CD4-positive, alpha-beta T cell treated with Interferon alpha-2 for 1 hour (primary cell): ENCODE results near the gene TECR.
"Not testable (repeated sequence)": the region's sequence is repeated elsewhere in the genome, so short reads cannot be mapped to it uniquely, and the experiment has no call there.

Experiments used
- DNase-seq, 2 donors: peaks; one replicate each; pipeline ENCODE4 v3.0.0-alpha.2; 2020 to 2022

Gene TECR

DNA sequence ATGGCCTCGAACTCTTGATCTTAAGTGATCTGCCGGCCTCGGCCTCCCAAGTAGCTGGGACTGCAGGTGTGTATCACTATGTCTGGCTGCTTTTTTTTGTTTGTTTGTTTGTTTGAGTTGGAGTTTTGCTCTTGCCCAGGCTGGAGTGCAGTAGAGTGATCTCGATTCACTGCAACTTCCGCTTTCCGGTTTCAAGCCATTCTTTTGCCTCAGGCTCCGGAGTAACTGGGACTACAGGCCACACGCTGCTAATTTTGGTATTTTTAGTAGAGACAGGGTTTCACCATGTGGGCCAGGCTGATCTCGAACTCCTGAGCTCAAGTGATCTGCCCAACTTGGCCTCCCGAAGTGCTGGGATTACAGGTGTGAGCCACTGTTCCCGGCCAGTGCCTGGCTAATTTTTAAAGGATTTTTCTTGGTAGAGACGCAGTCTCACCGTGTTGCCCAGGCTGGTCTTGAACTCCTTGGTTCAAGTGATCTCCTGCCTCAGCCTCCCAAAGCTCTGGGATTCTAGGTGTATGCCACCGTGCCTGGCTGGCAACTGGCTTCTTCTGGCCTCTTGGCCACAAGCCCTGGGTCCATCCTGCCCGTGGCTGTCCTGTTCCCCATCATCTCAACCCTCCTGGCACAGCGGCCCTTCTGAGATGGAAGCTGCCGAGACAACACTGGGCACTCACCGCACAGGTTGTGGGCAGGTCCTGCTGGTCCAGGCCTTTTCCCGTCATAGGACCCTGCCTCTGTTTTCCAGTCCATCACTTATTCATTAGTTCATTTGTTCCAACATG, 11.5 kb downstream of the TECR start:
- no peak for DNase-seq

DNA sequence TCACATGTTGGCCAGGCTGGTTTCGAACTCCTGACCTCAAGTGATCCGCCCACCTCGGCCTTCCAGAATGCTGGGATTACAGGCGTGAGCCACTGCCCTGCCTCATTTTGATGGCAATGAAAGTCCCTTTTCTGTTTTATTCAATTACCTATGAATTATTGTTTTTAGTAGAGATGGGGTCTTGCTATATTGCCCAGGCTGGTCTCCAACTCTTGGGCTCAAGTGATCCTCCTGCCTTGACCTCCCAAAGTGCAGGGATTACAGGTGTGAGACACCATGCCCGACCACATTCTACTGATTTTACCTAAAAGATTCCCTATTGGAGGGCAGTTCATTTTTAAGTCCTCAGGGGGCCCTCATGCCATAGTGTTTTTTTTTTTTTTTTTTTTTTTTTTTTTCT, 12.6 kb downstream of the TECR start:
- DNase-seq: not testable (repeated sequence)

DNA sequence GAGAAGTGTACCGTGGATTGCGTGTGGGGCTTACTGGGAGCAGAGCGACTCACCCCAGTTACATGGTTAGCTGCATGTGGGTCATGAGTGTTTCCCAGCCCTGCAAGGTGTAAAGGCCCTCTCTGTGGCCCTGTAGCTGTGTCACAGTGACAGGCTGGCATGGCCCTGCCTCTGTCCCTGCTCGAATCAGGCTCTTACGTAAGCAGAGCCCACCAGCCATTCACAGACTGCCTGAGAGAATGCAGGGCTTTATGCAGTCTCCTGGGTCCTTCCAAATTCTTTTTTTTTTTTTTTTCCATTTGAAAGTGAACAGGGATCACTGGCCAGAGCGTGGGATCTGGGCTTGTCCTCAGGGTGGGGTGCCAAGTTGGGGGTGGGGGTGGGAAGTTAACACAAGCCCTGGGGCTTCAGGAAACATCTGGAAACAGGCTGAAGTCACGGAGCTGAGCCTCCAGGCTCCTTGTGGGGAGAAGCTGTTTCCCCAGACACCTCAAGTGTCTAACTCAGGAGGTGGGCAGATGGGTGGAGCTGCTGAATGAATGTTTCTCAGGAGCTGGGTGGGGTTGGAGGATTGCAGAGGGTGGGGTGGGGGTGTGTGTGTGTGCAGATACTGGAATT, 13.4 kb downstream of the TECR start:
- no peak for DNase-seq

DNA sequence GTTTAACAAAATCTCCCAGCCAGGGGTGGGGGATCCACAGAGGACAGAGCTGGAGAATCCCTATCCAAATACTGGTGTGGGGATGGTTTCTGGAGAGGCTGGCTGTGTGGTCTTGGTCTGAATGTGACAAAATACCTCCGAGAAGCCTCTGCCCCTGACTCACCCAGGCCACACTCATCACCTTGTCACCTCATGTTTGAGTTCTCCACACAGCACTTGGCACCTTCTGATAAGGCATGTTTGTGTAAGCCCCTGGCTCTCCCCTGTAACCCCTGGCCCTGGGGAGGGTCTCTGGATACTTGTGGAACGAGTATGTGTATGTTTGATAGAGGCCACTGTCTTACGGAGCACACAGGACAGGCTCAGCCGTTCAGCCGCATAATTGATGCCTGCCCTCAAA, 14.7 kb downstream of the TECR start:
- DNase-seq: no peak

DNA sequence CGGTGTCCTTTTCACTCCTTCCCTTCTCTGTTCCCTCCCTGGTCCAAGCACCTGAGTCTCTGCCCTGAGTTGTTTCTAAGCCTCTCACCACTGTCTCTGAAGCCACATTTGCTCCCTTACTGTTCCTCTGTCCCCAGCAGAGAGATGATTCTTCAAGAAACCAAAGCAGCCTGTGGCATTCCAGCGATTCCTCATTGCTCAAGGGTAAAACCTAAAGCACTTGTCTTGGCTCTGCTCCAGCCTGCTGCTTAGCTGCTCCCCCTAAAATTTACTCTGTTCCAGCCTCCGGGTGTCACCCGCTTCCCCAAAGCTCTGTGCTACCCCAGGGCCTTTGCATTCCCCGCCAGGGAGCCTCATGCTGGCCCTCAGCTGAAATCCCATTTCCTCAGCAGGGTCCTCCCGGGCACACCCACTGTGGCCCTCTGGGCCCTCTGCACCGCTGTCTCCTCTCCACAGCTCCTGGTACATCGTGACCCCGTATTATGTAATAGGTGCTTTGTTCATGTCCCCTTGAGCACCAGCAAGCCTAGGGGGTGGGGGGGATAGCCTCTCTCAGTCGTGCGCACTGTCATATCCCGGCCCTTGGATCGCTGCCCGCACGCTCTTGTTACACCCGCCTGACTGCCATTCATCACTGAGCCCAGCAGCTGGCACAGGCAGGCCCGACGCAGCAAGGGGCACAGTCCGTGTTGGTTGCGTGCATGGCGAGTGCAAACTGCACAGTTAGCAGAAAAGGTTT, 15.8 kb downstream of the TECR start:
- no peak for DNase-seq

DNA sequence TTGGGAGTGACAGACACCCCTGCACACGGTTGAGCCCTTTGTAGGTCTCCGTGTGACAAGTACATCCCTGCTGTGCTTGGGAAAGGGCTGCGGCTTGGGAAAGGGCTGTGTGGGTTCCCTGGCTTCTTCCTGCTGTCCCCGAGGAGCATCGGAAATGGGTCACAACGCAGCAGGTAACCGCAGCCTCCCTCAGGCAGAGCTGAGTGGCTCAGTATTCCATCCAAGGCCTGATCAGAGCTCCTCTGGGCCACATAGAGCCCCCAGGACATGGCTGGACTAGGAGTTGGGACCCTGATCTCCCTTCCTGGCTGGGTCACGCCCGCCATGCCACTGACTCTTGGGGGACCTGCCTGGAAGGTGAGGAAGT, 16.3 kb downstream of the TECR start:
- DNase-seq: no peak

DNA sequence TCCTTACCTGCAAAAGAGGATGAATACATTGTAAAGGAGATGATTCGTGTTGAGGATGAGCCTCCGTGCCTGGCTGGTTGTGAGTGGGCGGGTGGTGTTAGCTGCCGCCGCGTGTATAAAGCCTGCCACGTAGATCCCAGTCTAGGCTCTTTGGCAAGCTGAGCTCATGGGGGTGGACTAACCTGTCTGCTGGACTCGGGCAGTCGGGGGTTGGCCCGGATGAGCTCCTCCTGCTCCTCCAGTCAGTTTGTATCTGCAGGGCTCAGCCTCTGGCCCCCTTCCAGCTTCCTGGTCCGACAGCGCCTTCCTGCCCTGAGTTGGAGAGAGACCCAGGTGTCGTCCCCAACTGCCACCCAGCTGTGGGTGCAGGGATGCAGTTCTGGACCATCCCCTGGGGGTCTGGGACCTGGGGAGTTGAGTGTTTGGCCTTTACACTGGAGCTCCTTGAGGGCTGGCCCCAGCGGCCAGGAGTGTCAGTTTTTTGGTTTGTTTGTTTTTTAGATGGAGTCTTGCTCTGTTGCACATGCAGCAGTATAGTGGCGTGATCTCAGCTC, 20.9 kb downstream of the TECR start:
- no peak for DNase-seq

DNA sequence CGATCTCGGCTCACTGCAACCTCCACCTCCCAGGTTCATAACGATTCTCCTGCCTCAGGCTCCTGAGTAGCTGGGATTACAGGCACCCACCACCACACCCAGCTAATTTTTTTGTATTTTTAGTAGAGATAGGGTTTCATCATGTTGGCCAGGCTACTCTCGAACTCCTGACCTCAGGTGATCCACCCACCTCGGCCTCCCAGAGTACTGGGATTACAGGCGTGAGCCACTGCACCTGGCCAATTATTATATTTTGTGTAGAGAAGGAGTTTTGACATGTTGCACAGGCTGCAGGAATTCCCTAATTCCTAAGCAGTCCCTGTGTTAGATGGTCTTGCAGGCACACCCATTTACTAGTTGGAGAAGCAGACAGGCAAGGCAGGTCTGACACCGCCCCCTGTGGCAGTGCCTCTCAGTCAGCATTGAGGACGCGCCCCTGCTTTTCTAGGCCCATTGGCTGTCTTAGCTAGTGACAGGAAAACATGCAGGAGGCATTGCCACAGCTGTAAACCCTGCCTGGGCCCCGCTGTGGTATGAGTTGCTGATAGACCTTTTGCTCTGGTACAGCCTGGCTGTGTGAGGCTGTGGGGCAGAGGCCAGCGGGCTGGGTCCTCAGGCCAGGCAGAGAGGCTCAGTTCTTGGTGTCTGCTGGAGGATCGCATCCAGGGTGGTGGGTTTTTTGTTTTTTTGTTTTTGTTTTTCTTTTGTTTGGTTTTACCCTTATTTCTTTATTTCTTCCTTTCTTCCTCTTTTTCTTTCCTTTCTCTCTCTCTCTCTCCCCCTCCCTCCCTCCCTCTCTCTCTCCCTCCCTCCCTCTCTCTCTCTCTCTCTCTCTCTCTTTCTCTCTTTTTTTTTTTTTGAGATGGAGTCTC, 22.0 kb downstream of the TECR start:
- DNase-seq: peak; percentile 81 to 86

DNA sequence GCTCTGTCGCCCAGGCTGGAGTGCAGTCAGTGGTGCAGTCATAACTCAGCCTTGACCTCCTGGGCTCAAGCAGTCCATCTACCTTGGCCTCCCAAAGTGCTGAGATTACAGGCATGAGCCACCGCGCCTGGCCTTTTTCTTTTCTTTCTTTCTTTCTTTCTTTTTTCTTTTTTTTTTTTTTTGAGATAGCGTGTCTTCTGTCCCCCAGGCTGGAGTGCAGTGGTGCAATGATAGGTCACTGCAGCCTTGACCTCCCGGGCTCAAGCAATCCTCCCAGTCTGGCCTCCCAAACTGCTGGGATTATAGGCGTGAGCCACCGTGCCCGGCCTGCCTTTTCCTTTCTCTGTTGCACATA, 22.6 kb downstream of the TECR start:
- not testable (repeated sequence) for DNase-seq

DNA sequence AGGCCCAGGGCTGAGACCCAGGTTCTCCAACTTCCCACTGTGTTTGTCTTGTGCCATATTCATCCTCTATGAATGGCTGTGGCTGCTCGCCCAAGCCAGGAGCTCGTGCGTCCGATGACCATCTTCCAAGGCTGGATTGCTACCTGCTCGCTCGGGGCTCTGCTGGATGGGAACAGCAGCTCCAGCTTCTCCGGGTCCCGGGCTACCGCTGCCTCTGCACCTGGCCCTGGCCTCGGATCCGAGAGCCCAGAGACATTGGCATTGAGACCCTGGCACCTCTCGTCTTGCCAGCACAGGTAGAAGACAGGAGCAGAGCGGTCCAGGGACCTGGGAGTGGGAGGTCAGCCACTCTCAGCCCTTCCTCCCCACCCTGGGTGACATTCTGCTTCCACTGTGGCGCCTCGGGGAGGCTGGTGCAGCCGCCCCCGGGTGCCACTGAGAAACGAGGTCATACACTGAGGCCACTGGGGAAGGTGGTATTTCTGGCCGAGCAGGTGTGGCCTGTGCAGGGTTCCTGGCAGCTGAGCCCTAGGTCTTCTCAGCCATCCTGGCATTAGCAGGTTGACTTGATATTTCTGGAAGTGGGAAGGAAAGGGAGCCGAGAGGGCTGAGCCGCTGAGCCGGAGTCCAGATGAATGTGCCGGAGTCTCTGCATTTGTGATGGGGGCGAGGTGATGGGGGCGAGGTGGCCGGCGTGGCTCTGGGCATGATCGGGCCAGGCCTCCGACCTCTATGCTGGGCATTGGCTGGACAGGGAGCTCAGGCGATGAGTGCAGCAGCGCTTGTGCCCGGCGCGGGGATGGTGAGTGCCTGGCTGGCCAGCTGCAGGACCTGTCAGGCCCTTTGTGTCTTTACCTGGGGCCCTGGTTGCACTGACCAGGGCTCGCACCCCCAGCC, 23.9 kb downstream of the TECR start:
- DNase-seq: no peak

DNA sequence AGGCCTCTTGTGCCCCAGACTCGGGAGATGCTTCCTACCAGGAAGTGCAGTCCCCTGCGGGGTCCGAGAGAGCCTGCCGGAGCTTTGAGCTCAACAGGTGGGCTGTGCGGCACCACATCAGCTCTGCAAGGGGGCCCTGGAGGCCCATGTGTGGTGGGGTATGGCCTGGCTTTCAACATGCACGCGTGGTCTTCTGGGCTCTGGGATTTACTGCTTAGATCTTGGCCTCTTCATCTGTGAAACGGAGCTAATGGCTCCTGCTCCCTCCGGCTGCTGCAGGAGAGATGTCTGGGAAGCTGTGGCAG, 24.5 kb downstream of the TECR start:
- no peak for DNase-seq

DNA sequence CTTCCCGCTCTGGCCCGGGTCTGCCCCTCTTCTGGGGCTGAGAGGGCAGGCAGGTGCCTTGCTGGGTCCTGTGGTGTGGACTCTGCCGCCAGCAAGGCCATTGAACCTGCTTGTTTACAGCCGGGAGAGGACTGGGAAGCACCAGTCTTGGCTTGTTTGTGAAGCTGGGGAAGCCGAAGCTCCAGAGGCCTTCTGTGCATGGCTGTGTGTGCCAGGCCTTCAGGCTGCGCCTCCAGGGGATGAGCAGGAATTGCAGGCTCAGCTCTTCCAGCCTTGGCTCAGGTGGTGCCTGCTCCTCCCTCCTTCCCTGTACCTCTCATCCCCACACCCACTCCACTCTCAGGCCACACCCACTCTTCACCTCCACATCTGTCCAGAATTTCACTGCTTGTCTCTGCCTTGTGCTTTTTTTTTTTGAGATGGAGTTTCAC, 25.0 kb downstream of the TECR start:
- DNase-seq: no peak

DNA sequence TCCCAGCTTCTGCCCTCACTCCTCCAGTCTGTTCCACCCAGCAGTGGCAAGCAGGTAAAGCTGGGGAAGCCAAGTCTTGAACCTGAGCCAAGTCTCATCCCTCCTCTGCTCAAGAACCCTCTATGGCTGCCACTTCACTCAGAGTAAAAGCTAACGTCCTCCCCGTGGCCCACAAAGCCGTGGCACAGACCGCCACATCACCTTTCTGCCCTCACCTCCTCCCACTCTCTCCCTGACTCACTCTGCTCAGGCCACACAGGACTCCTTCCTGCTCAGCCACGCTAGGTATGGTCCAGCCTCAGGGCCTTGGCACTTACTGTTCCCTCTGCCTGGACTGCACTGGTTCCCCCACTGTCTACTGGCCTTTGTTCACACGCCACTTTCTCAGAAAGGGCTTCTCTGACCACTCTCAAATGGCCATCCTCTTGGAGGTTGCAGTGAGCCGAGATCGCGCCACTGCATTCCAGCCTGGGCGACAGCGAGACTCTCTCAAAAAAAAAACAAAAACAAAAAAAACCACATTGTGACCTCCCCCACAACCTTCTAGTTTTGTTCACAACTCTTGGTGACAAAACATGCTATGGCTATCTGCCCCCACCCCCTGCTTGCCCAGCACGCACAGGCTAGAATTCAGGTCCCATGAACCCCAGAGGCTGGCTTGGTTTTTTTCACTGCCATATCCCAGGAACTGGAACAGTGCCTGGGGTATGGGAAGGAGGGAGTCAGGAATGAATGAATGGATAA, 26.7 kb downstream of the TECR start:
- no peak for DNase-seq

DNA sequence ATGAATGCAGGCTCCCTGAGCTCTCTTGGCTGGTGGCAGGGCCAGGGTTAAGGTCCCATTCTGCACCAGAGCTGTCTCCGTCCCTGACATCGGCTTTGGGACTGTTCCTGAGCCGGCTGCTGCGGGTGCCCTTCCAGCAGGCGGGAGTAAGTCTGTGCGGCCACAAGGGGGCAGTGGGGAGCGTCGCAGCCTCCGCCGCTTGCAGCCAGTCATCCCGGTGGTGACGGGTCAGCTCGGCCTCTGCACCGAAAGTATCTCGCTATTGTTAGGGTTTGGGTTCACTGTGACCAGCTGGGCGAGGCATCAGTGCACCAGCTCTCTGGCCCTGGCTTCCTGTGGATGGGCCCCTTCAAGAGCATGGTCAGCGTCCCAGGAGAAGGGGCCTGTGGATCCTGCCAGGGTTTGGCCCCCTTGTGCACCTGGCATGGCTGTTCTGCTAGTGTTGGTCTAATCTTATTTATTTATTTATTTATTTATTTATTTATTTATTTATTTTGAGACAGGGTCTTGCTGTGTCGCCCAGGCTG, 27.3 kb downstream of the TECR start:
- peak; percentile 73 to 75 for DNase-seq

DNA sequence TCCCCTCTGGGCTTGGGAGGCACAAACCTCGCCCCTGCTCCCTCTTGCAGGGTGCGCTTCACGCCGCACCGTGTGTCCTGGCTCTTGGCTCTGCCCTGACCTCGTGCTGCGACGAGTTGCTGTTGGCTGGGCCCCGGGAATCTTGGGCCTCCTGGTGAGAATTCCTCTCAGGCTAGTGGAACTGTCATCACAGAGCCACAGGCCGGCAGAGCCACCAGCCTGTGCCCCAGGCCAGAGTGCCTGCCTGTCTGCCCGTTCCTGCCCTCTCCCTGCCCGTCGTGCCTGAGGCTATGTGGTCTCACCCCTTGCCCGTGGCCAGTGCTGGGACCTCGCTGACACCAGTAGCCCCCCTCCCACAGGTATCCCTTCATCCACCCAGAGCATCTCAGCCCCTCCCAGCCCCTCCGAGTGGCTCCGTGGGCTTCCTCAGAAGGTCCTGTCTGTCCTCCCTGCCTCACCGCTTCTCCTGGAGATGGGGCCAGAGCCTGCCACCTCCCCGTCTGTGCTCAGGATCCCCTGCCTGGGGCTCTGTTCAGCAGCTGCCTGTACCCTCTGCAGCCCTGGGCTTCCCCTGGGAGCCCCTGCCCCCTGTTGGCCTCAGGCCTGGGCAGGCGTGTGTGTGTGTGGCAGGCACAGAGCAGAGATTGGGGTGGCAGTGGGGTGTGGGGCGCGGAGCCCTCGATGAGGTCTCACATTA, 29.1 kb downstream of the TECR start:
- no peak for DNase-seq

DNA sequence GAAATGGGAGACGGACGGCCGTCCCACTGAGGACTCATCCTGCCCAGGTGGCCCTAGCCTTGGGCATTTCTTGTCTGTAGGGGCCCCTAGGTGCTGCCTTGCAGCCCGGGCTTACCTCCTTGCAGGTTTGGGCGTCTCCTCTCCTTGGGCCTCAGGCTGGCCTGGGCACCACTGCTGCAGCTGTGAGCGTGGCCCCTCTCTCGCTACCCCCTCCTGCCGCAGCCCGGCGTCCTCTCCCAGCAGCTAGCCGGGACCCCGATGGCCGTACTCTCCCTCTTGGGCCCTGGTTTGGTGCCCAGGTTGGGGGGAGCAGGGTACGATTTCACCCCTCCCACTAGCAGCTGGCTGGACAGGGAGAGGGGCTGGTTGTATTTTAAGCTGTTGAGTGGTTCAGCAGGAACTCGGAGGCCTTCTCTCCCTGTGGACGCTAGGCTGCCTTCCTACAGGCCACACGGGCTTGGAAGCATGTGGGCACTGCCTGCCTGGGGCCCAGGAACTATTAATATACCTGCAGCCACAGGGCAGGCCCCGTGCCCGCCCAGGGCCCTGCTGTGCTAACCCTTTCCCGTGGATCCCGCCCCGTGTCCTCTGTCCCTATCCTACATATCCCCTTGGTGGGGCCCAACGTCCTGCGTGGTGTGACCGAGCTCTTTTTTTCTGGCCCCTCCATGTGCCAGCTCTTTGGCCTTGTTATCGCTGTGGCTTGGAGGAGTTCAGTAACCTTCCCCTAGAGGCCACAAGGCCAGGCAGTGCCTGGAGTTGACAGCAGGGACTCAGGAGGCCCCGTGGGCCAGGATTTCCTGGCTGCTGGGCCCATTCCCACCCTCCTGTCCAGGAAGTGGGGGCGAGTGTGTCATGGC, 30.8 kb downstream of the TECR start:
- DNase-seq: no peak

DNA sequence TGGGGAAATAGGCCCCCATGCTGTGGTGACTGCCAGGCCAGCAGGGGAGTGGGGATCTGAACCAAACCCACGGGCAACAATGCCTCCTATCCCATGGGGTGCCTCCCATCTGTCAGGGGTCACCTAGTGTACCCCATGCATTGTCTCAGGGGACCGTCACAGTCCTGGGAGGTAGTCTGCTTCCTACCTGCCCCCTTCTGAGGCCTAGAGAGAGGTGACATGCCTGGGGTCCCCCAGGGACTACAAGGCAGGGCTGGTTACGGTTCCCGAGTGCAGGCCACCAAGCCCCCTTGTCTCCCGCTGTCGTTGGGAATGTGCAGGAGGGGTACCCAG, 31.3 kb downstream of the TECR start:
- no peak for DNase-seq

DNA sequence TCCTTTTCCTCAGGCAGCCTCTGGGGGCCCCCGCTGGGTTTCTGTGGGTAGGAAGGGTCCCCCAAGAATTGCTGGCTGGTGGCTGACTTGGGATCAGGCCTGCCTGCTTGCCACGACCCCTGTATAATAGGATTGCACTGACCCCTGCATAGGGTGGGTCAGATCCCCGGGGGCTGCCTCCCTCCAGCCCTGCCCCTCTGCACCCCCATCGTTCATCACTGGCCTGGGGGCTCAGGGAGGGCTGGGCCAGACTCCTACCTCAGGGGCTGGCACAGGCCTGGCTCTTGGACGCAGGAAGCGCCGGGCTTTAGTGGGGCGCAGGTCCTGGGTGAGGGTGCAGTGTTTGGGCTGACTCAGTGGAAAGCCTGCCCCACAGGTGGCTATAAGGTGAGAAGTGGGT, 31.9 kb downstream of the TECR start:
- no peak for DNase-seq

DNA sequence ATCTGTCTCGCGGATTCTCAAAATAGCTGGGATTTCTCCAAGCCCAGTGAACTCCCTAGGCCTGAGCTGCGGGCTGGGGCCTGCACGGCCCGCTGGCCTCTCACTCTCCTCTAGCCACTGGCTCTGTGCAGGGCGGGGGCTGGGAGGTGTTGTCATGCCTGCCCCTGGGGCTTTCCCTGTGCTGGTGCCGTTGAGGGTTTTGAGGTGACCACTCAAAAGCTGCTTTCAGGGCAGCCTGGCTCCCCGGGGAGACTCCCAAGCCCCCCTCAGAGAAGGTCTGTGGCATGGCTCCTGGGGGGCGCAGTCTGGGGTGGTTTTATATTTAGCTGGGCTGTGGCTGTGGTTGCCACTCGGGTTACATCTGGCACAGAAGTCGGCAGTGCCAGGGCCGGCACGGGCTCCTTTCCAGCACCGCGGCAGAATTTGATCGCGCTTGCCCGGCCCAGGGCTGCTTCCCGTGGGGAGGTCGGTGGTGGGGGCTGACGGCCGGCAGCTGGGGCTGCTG, 32.5 kb downstream of the TECR start:
- peak; percentile 29 to 41 for DNase-seq
